Measurements from ENCODE around the gene FHOD3.

Gene FHOD3

GRCh38 chr18:36476433-36476832, 178.9 kb downstream of the FHOD3 start:
- DNase-seq (ENCODE audit: low read depth in 2 of 2), result no peak

DNA sequence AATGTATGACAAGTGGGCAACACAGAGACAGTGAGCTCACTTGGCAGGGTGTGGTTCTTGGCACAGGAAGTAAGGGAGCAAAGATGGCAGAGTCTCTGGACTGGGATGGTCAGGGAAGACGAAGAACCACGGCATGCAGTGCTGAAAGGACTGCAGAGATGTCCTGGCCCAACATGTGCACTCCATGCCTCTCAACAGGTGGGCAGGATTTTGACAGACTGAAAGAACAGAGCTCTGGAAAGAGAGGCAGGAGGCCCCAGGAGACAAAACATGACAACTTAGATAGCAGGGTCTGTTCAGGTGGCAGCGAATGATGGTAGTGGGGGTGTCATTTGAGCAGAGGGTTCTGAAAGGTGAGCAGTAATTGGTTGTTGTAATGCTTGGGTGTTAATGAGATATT, 180.3 kb downstream of the FHOD3 start:
- no peak for DNase-seq (ENCODE audit: low read depth in 2 of 2)

DNA sequence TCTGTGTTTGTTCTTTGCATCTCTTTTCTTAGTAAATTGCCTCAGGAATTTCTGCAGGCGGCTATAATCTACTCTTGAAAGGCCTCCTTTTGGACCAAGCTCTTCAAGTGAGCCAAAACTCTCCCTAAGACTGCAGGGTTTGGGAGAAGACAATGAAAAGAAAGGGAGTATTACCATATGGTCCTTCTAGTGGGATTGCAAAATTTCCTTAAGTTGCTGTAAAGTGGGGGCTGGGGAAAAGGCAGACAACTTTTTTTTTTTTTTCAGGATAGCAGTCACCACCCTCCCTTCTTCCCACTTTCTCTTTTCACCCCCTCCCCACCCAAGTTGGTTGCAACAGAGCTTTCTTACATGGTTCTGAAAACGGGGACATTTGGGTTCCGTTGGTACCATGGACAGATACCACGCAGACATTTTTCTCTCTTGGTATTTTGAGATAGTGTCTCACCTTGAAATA, 183.7 kb downstream of the FHOD3 start:
- no peak for DNase-seq (ENCODE audit: low read depth in 2 of 2)

- no peak for DNase-seq (ENCODE audit: low read depth in 2 of 2)
Observed at GRCh38 chr18:36481935-36482334, 184.4 kb downstream of the FHOD3 start.

- DNase-seq (ENCODE audit: low read depth in 2 of 2), result no peak
Observed at GRCh38 chr18:36484591-36484990, 187.1 kb downstream of the FHOD3 start.

GRCh38 chr18:36485772-36486171, 188.3 kb downstream of the FHOD3 start:
- DNase-seq (ENCODE audit: low read depth in 2 of 2), result no peak

- no peak for DNase-seq (ENCODE audit: low read depth in 2 of 2)
Observed at GRCh38 chr18:36488131-36488530, 190.6 kb downstream of the FHOD3 start.

DNA sequence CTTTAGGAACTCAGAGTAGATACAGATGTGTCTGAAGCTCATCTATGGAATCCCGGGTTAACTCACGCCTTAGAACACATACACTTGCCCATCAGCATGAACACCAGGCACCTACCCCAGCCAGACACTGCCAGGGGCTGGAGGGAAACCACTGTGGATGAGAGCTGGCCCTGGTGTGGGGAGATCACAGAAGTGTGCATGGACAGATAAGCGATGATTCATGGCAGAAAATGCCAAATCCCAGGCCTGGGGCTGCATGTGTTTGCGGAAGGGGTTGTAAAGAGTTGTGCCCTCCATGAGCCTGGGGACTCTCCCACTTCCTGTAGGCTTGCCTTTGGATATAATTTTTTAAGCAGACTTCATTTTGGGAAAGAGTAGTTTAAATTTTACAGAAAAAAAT, 193.4 kb downstream of the FHOD3 start:
- DNase-seq (ENCODE audit: low read depth in 2 of 2), result no peak

DNA sequence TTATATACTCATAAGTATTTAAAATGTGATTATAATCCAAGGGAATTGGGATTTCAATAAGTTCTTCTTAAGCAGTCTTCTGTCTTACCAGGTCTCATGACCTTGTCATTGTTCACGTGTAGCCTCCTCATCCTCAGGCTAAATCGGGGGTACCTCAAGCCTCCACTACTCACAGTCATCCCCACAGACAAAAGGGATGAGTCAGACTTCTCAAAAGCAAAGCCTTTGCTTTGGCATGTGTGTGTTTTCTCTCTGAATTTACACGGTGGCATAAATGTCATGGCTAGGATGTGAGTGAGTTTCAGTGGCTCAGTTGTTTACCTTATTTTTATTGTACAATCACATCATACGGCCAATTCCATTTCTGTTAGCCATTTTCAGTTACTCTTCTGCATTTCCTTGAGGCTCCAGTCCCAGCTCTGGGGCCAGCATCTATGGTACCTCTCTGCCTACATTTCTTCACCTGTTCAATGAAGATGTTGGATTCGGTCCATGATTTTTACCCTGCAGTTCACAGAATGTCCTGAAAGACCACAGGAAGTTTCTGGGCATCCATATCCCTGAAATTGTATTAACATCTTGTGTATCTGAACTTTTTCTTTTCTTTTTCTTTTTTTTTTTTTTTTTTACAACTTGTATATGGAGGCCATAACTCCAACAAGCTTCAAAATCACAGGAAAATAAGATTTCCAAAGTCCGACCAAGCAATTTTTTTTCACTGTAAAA, 195.3 kb downstream of the FHOD3 start:
- DNase-seq (ENCODE audit: low read depth in 2 of 2), result no peak

- no peak for DNase-seq (ENCODE audit: low read depth in 2 of 2)
Observed at GRCh38 chr18:36493349-36494159, 196.0 kb downstream of the FHOD3 start.

GRCh38 chr18:36494160-36494437, 196.6 kb downstream of the FHOD3 start:
- no peak for DNase-seq (ENCODE audit: low read depth in 2 of 2)

DNA sequence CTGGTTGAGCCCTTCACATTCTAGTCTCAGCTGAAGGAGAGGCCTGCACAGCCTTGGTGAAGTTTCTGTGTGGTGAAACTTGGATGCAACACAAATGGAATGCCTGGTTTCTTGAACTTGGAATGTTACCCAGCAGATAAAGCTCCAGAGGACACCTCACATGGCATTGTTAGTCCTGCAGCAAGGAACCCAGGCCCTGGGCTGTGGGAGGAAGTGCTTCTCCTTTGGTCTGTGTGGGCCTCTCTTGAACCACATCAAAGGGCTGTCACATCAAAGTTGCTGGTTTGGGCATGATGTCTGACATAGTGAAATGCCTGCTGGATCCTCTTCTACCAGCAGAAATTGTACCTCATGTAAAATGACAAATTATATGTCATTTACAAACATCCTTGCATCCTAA, 198.5 kb downstream of the FHOD3 start:
- DNase-seq (ENCODE audit: low read depth in 2 of 2), result no peak

DNA sequence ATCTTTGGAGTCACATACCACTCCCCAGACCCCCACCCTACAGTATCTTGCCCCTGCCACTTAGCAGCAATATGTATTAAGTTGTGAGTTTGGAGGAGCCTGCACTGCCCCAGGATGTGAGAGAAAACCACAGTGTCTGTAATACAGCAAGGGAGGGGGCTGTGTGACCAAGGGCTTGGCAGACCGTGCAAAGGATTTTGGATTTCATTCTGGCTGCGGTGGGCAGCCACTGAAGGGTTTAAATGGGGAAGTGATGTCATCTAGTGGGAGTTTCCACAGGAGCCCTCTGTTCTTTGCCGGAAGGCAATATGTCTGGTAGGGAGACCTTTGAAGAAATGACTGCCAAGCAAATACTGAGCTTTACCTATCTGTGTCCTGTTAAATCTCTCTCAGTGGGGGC, 202.4 kb downstream of the FHOD3 start:
- no peak for DNase-seq (ENCODE audit: low read depth in 2 of 2)

GRCh38 chr18:36501100-36501499, 203.6 kb downstream of the FHOD3 start:
- no peak for DNase-seq (ENCODE audit: low read depth in 2 of 2)

DNA sequence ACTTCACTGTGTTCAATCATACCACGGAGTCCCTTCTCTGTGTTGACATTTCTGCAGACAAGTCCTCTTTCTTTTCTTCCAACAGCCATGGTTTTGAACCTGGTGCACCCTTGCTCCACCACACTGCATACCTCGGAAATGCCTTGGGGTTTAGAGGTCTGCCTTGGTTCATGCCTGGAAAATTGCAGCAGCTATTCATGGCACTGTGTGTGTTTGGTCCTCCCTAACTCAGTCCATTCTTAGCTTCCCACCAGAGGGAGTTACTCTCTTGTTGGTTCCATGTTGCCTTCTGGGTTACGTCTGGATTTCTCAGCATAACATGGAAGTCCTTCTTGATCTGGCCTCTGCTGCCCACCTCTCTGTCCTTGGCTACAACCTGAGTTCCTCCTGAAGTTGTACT, 206.0 kb downstream of the FHOD3 start:
- DNase-seq (ENCODE audit: low read depth in 2 of 2), result no peak

- DNase-seq (ENCODE audit: low read depth in 2 of 2), result no peak
Observed at GRCh38 chr18:36504928-36505327, 207.4 kb downstream of the FHOD3 start.

- no peak for DNase-seq (ENCODE audit: low read depth in 2 of 2)
Observed at GRCh38 chr18:36505665-36506064, 208.2 kb downstream of the FHOD3 start.

GRCh38 chr18:36509646-36510197, 212.2 kb downstream of the FHOD3 start:
- no peak for DNase-seq (ENCODE audit: low read depth in 2 of 2)

GRCh38 chr18:36511791-36512352, 214.4 kb downstream of the FHOD3 start:
- no peak for DNase-seq (ENCODE audit: low read depth in 2 of 2)

DNA sequence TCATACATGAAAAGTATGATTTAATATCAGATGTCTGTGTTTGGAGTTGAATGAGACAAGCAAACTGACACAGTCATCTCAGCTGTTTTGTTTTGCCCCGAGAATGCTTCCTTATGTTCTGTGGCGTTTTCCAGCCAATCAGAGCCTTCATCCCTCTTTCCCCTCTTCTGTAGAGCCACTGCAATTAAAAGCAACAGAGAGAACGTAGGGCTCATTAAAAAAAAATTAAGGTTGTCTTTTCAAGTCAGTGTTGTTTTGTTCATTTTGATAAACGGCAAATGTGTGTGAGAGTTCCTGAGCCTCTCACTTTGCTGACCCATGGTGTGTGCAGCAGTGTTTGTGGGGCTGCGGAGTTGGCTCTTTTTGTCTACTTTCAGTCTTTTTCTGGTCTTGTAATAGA, 216.0 kb downstream of the FHOD3 start:
- DNase-seq (ENCODE audit: low read depth in 2 of 2), result no peak

DNA sequence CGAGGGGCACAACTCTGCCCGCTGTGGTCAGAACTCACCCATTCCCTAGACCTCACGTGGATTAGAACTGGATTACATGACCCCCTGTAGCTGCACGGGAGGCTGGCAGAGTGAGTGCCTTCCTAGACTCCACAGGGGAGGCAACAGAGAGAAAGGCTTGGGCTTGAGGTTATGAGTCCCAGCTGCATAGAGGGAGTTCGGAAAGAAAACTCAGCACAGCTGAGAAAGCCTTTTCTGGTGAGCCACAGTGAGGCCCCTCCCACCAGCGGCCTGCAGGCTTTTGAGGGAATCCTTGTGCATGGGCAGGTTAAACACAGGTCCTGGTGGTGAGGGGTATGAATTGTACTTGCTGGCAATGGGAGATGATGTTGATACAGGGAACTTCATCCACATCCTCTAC, 217.3 kb downstream of the FHOD3 start:
- no peak for DNase-seq (ENCODE audit: low read depth in 2 of 2)

- no peak for DNase-seq (ENCODE audit: low read depth in 2 of 2)
Observed at GRCh38 chr18:36516258-36516657, 218.7 kb downstream of the FHOD3 start.

GRCh38 chr18:36516726-36517125, 219.2 kb downstream of the FHOD3 start:
- no peak for DNase-seq (ENCODE audit: low read depth in 2 of 2)

Data from stimulated activated CD4-positive, alpha-beta T cell treated with anti-CD3 and anti-CD28 coated beads, Interleukin-4, amount 100 ng/mL, for 48 hours (primary cell).